HepG2 (cell line): ENCODE measurements around the gene EPHA1. TPM values are rescaled to one million over a fixed set of nuclear protein-coding genes. Genes with fewer than 3 reads are reported as not detected.

Experiments used
- ARHGAP35 ChIP-seq: sonication (generic); formaldehyde crosslinking; IDR thresholded peaks from 2 replicates; pipeline ENCODE4 v1.9.0; 2022; ENCODE audit warnings: mild to moderate bottlenecking, inconsistent platforms, moderate library complexity, missing genetic modification reagents, borderline replicate concordance
- ARNTL ChIP-seq: sonication (generic); formaldehyde crosslinking; IDR thresholded peaks from 2 replicates; pipeline ENCODE4 v1.4.0; 2020; ENCODE audit warnings: mild to moderate bottlenecking, missing genetic modification reagents
- ASH2L ChIP-seq: fragments of 300-600, 200-600 bp; sonication (generic); IDR thresholded peaks from 2 replicates; pipeline ENCODE4 v1.7.0; 2017; ENCODE audit warnings: low read depth, mild to moderate bottlenecking, moderate library complexity, mixed read lengths, low read length; ENCODE audit not compliant: insufficient read length
- BHLHE40 ChIP-seq: IDR thresholded peaks from 2 replicates; pipeline ENCODE4 v1.6.1; 2011; ENCODE audit warnings: low read length, improper control_type of control experiment
- CEBPG ChIP-seq: IDR thresholded peaks from 2 replicates; pipeline ENCODE4 v1.6.1; 2016
- FOXO4 ChIP-seq: sonication (generic); formaldehyde crosslinking; conservative IDR thresholded peaks from 2 replicates; pipeline ENCODE4 v1.8.1; 2023; ENCODE audit warnings: missing genetic modification reagents
- HNRNPH1 ChIP-seq: fragments of 200-400 bp; formaldehyde crosslinking; optimal IDR thresholded peaks from 2 replicates; pipeline ENCODE3; 2017; ENCODE audit warnings: mild to moderate bottlenecking, low read depth, low read length
- MTERF4 ChIP-seq: sonication (generic); formaldehyde crosslinking; IDR thresholded peaks from 2 replicates; pipeline ENCODE4 v1.8.0; 2023; ENCODE audit warnings: mild to moderate bottlenecking, missing genetic modification reagents
- MTF2 ChIP-seq: sonication (generic); formaldehyde crosslinking; IDR thresholded peaks from 2 replicates; pipeline ENCODE4 v1.5.0; 2020; ENCODE audit warnings: missing genetic modification reagents, borderline replicate concordance
- SRY ChIP-seq: sonication (generic); formaldehyde crosslinking; IDR thresholded peaks from 2 replicates; pipeline ENCODE4 v1.8.0; 2022; ENCODE audit warnings: mild to moderate bottlenecking, missing genetic modification reagents
- TBL1XR1 ChIP-seq: fragments of 150-350 bp; IDR thresholded peaks from 2 replicates; pipeline ENCODE4 v1.6.1; 2014; ENCODE audit warnings: borderline replicate concordance, low read length; ENCODE audit not compliant: partially characterized antibody
- TFDP2 ChIP-seq: sonication (generic); formaldehyde crosslinking; IDR thresholded peaks from 2 replicates; pipeline ENCODE4 v1.4.0; 2020; ENCODE audit warnings: missing genetic modification reagents
- TGIF2 ChIP-seq: IDR thresholded peaks from 2 replicates; pipeline ENCODE4 v1.6.1; 2016; ENCODE audit warnings: control low read depth, missing compliant biosample characterization
- ZNF296 ChIP-seq: sonication (generic); formaldehyde crosslinking; conservative IDR thresholded peaks from 2 replicates; pipeline ENCODE4 v1.5.0; 2020; ENCODE audit warnings: mild to moderate bottlenecking, missing genetic modification reagents
- ZNF407 ChIP-seq: sonication (generic); formaldehyde crosslinking; IDR thresholded peaks from one replicate; pipeline ENCODE4 v1.5.1; 2020; ENCODE audit warnings: mild to moderate bottlenecking, missing genetic modification reagents; ENCODE audit errors: not compliant biosample characterization
- ZNF773 ChIP-seq: sonication (generic); formaldehyde crosslinking; IDR thresholded peaks from 2 replicates; pipeline ENCODE4 v1.4.0; 2020; ENCODE audit warnings: missing genetic modification reagents, borderline replicate concordance
- polyA plus RNA-seq, 8 experiments: library from polyadenylated mRNA; depleted of rRNA in 3 of 8; stranded (reverse) in 7 of 8; unstranded in 1 of 8; fragments of >200 nt; fragmentation: Illumina TruSeq in 4 of 8; extraction: Trizol in 4 of 8; gene quantifications; 2 replicates each; pipeline versions ENCODE4 v1.2.1 to v1.2.3, GENCODE V29; 2011 to 2016; ENCODE audit warnings: low read depth in 4 of 8, missing spikeins in 1 of 8, mixed read lengths in 1 of 8; ENCODE audit not compliant: insufficient read depth in 1 of 8
- total RNA-seq, 5 experiments: library from RNA; depleted of rRNA; stranded (reverse); fragments of >200 nt; fragmentation: Illumina TruSeq; extraction: Trizol; gene quantifications; 2 replicates each; pipeline ENCODE4 v1.2.3, GENCODE V29; 2016; ENCODE audit warnings: low read depth in 1 of 5

The EPHA1 gene
- total and polyA plus RNA-seq, 2 of the 13 experiments (the other 11 are each of a cell fraction or from before 2014, with no cell fraction given) = 4.6 to 17.1 TPM

- no peak for TF ChIP-seq ZNF407
- TF ChIP-seq ARNTL = no peak
- TF ChIP-seq MTERF4 (CRISPR knock-in tag) = no peak
- peak; percentile 91 for TF ChIP-seq CEBPG (CRISPR knock-in tag)
- TF ChIP-seq BHLHE40 = no peak
- TF ChIP-seq SRY = no peak
- TF ChIP-seq MTF2 (CRISPR knock-in tag) = no peak
- no peak for TF ChIP-seq FOXO4 (CRISPR knock-in tag)
- no peak for TF ChIP-seq TFDP2 (CRISPR knock-in tag)
- no peak for TF ChIP-seq ZNF773 (CRISPR knock-in tag)
- no peak for TF ChIP-seq HNRNPH1
- no peak for TF ChIP-seq TBL1XR1
- TF ChIP-seq ASH2L = peak; percentile 69
- no peak for TF ChIP-seq ZNF296 (CRISPR knock-in tag)
- TF ChIP-seq TGIF2 = no peak
- TF ChIP-seq ARHGAP35 (CRISPR knock-in tag) = no peak
Observed at GRCh38 chr7:143393267-143394041, 15.2 kb downstream of the EPHA1 start (continued).
